HCT116 (cell line): ENCODE measurements around the gene CLIC3. TPM values are rescaled to one million over a fixed set of nuclear protein-coding genes. Genes with fewer than 3 reads are reported as not detected.

ENCODE experiments used
- ATAC-seq: fragments of 200-7000 bp; cut with Tn5 transposase; 2 replicates; pipeline ENCODE4 v1.9.1; 2020; ENCODE audit warnings: mild to moderate bottlenecking, moderate library complexity
- BruUV-seq: library from RNA; stranded (reverse); fragments of 400-500 nt; replicated peaks from 2 replicates; lab custom pipeline; 2021; lab: Mats Ljungman, UMichigan
- CTCF ChIA-PET: fragments of 300-600 bp; sonication (Branson Sonifier 250); formaldehyde crosslinking; loops from one replicate; lab custom pipeline; 2021; ENCODE audit warnings: antibody characterized with exemption; lab: Charles Lee
- POLR2A ChIA-PET: fragments of 300-600, 350-600 bp; sonication (Branson Sonifier 250); formaldehyde crosslinking; loops from one replicate; lab custom pipeline; 2021; ENCODE audit warnings: antibody characterized with exemption; lab: Charles Lee
- RAD21 ChIA-PET, 2 experiments: fragments of 300-600 bp; sonication (Branson Sonifier 250); formaldehyde crosslinking; loops; one replicate each; lab custom pipeline; 2023; ENCODE audit warnings: low total read pairs in 2 of 2; ENCODE audit not compliant: uncharacterized antibody in 2 of 2, unreplicated experiment in 2 of 2, low non-redundant PET in 1 of 2; lab: Charles Lee
- DNase-seq: peaks from one replicate; pipeline ENCODE4 v3.0.0-alpha.2; 2010; ENCODE audit warnings: low read depth, low spot score
- H2AFZ ChIP-seq: fragments of 200-600 bp; shearing (Covaris generic), sonication (generic); 2 replicates; pipeline ENCODE4 v1.6.1; 2017; ENCODE audit warnings: low read depth, mixed run types, mixed read lengths, antibody characterized with exemption, low read length; ENCODE audit not compliant: poor library complexity, severe bottlenecking
- H3K27ac ChIP-seq: 2 replicates; pipeline ENCODE4 v1.5.1; 2012; ENCODE audit warnings: low read depth, low read length
- H3K27me3 ChIP-seq: fragments of 200-600 bp; sonication (generic); 2 replicates; pipeline ENCODE4 v1.6.1; 2016; ENCODE audit warnings: mixed run types, low read length, mixed read lengths; ENCODE audit not compliant: insufficient read depth
- H3K36me3 ChIP-seq, 2 experiments: fragments of 200-500 bp in 1 of 2; fragments of 200-600 bp in 1 of 2; sonication (Bioruptor generic) in 1 of 2; sonication (generic) in 1 of 2; 2 replicates each; pipeline versions ENCODE4 v1.5.1 to v1.6.1; 2014 to 2016; ENCODE audit warnings: low read length in 2 of 2, inconsistent platforms in 1 of 2, mixed read lengths in 1 of 2, mixed run types in 1 of 2; ENCODE audit not compliant: insufficient read depth in 2 of 2, control insufficient read depth in 1 of 2
- H3K4me1 ChIP-seq, 2 experiments: fragments of 200-600 bp in 1 of 2; sonication (generic) in 1 of 2; 2 replicates each; pipeline versions ENCODE4 v1.5.1 to v1.6.1; 2012 to 2017; ENCODE audit warnings: low read length in 2 of 2, inconsistent platforms in 1 of 2, mild to moderate bottlenecking in 1 of 2, mixed read lengths in 1 of 2, mixed run types in 1 of 2, moderate library complexity in 1 of 2; ENCODE audit not compliant: insufficient read depth in 2 of 2, control insufficient read depth in 1 of 2
- H3K4me2 ChIP-seq: fragments of 200-600 bp; sonication (generic); 2 replicates; pipeline ENCODE4 v1.6.1; 2017; ENCODE audit warnings: mixed run types, low read length, mixed read lengths
- H3K4me3 ChIP-seq, 2 experiments: fragments of 200-600 bp in 1 of 2; sonication (generic) in 1 of 2; replicated peaks in 1 of 2; 2 replicates each; pipeline ENCODE4 v1.5.1; 2011 to 2016; ENCODE audit warnings: low read length in 2 of 2, control low read depth in 1 of 2, low read depth in 1 of 2, mild to moderate bottlenecking in 1 of 2, mixed read lengths in 1 of 2, mixed run types in 1 of 2
- H3K79me2 ChIP-seq: fragments of 200-600 bp; sonication (generic); 2 replicates; pipeline ENCODE4 v1.6.1; 2017; ENCODE audit warnings: mild to moderate bottlenecking, mixed run types, low read length, moderate library complexity, mixed read lengths; ENCODE audit not compliant: insufficient read depth
- H3K9ac ChIP-seq: fragments of 200-600 bp; sonication (generic); 2 replicates; pipeline ENCODE4 v1.6.1; 2016; ENCODE audit warnings: low read length, mixed read lengths
- H3K9me2 ChIP-seq: fragments of 200-600 bp; sonication (generic), shearing (Covaris generic); 2 replicates; pipeline ENCODE4 v1.6.1; 2017; ENCODE audit warnings: mixed run types, mild to moderate bottlenecking, moderate library complexity; ENCODE audit not compliant: insufficient read depth
- H3K9me3 ChIP-seq, 2 experiments: fragments of 200-500 bp in 1 of 2; fragments of 200-600 bp in 1 of 2; sonication (Bioruptor generic) in 1 of 2; sonication (generic) in 1 of 2; 2 replicates each; pipeline ENCODE4 v1.6.1; 2014 to 2017; ENCODE audit warnings: low read length in 2 of 2, mixed read lengths in 2 of 2, inconsistent platforms in 1 of 2, low read depth in 1 of 2, mild to moderate bottlenecking in 1 of 2, mixed run types in 1 of 2, moderate library complexity in 1 of 2; ENCODE audit not compliant: control insufficient read depth in 1 of 2, insufficient read depth in 1 of 2
- H4K20me1 ChIP-seq: fragments of 200-600 bp; sonication (generic), shearing (Covaris generic); 2 replicates; pipeline ENCODE4 v1.6.1; 2017; ENCODE audit warnings: mixed run types, mild to moderate bottlenecking, moderate library complexity; ENCODE audit not compliant: insufficient read depth
- ATF3 ChIP-seq: IDR thresholded peaks from 2 replicates; pipeline ENCODE4 v1.6.1; 2012
- CBX3 ChIP-seq: IDR thresholded peaks from 2 replicates; pipeline ENCODE4 v1.6.1; 2012; ENCODE audit warnings: low read depth
- CEBPB ChIP-seq: IDR thresholded peaks from 2 replicates; pipeline ENCODE4 v1.6.1; 2012; ENCODE audit warnings: low read depth
- ELF1 ChIP-seq: IDR thresholded peaks from 2 replicates; pipeline ENCODE4 v1.6.1; 2012; ENCODE audit warnings: low read depth, borderline replicate concordance
- FOSL1 ChIP-seq: IDR thresholded peaks from 2 replicates; pipeline ENCODE4 v1.6.1; 2012; ENCODE audit warnings: low read depth
- JUND ChIP-seq: IDR thresholded peaks from 2 replicates; pipeline ENCODE4 v1.6.1; 2012
- MAX ChIP-seq: IDR thresholded peaks from 2 replicates; pipeline ENCODE4 v1.6.1; 2012
- POLR2AphosphoS5 ChIP-seq: IDR thresholded peaks from 2 replicates; pipeline ENCODE4 v1.6.1; 2011; ENCODE audit warnings: mild to moderate bottlenecking, low read depth, low read length, moderate library complexity
- RAD21 ChIP-seq: IDR thresholded peaks from 2 replicates; pipeline ENCODE4 v1.6.1; 2012; ENCODE audit warnings: low read depth, mild to moderate bottlenecking
- SP1 ChIP-seq: IDR thresholded peaks from 2 replicates; pipeline ENCODE4 v1.6.1; 2012; ENCODE audit warnings: low read depth
- SRF ChIP-seq: IDR thresholded peaks from 2 replicates; pipeline ENCODE4 v1.6.1; 2012; ENCODE audit warnings: low read depth
- intact Hi-C: fragments of 100-400 bp; cut with micrococcal nuclease; formaldehyde crosslinking; loops from 2 replicates; pipeline ENCODE4 v1.10.0; 2022
- total RNA-seq: library from RNA; stranded (reverse); gene quantifications from one replicate; pipeline ENCODE4 v1.2.1, GENCODE V29; 2021; ENCODE audit not compliant: unreplicated experiment
- TF ChIP-seq, protein P1 (sequence below): IDR thresholded peaks from 2 replicates; pipeline ENCODE4 v1.6.1; 2011; ENCODE audit warnings: mild to moderate bottlenecking, low read length, moderate library complexity; ENCODE audit not compliant: insufficient replicate concordance; ENCODE audit errors: extremely low read depth

The CLIC3 gene
- total RNA-seq, 1 experiment from 2014 or later, result 8.4 TPM

GRCh38 chr9:136994888-136995230 is 1.5 kb downstream of the CLIC3 start:
- no TSS peak for BruUV-seq
- no peaks in the 10 kb centered on the region for H4K20me1 ChIP-seq
- no peak overlapping the region for H2AFZ ChIP-seq
- CTCF ChIA-PET, result no interaction called here
- RAD21 ChIA-PET, result no interaction called here
- H3K79me2 ChIP-seq, result peaks cover 20% of the 10 kb centered on the region
- no peaks in the 10 kb centered on the region for H3K27me3 ChIP-seq
- DNase-seq, result no peak
- peaks cover 0 to 12% of the 10 kb centered on the region in 2 experiments; a peak in 2 of 4 replicates for H3K36me3 ChIP-seq
- H3K9ac ChIP-seq, result no peak overlapping the region
- peaks cover 52 to 70% of the 10 kb centered on the region in 2 experiments for H3K4me1 ChIP-seq
- peak overlapping the region; percentile 88; the same call in 1 of the 2 replicates for H3K4me2 ChIP-seq
- no peak for ATAC-seq
- POLR2A ChIA-PET, result no interaction called here
- H3K9me3 ChIP-seq, result no peaks in the 10 kb centered on the region; a peak in 1 of 4 replicates
- intact Hi-C loops, result no loop called here
- no peak for TF ChIP-seq SP1
- TF ChIP-seq SRF, result no peak
- no peak for TF ChIP-seq ATF3
- TF ChIP-seq POLR2AphosphoS5, result no peak
- no peak for TF ChIP-seq CBX3
- TF ChIP-seq, protein P1, sequence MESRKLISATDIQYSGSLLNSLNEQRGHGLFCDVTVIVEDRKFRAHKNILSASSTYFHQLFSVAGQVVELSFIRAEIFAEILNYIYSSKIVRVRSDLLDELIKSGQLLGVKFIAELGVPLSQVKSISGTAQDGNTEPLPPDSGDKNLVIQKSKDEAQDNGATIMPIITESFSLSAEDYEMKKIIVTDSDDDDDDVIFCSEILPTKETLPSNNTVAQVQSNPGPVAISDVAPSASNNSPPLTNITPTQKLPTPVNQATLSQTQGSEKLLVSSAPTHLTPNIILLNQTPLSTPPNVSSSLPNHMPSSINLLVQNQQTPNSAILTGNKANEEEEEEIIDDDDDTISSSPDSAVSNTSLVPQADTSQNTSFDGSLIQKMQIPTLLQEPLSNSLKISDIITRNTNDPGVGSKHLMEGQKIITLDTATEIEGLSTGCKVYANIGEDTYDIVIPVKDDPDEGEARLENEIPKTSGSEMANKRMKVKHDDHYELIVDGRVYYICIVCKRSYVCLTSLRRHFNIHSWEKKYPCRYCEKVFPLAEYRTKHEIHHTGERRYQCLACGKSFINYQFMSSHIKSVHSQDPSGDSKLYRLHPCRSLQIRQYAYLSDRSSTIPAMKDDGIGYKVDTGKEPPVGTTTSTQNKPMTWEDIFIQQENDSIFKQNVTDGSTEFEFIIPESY, result no peak
- TF ChIP-seq FOSL1, result no peak
- TF ChIP-seq ELF1, result no peak
- TF ChIP-seq RAD21, result no peak
- TF ChIP-seq CEBPB, result no peak
- no peak for TF ChIP-seq MAX
- no peak for TF ChIP-seq JUND
- H3K4me3 ChIP-seq, result no peak overlapping the region
- peak overlapping the region; percentile 95; the same call in 1 of the 2 replicates for H3K27ac ChIP-seq
- H3K9me2 ChIP-seq, result no peaks in the 10 kb centered on the region
